ENCODE data around the gene OR10C1. TPM values are rescaled to one million over a fixed set of nuclear protein-coding genes. Genes with fewer than 3 reads are reported as not detected.
A peak's percentile ranks its signal among the peaks of the same experiment; 100 is the strongest.

OR10C1 gene
- not detected in 2 replicates for total RNA-seq

GRCh38 chr6:29439006-29439405 lies at the start of gene OR10C1:
TSS of gene OR10C1 (plus strand) at chr6:29439306. CDS start at chr6:29440016, 710 bp downstream.
- TF ChIP-seq CTCF (conservative IDR thresholded peaks at IDR 0.05; ENCODE audit: low read depth, low read length), result no peak
- no peak within 1 kb of the TSS for H3K4me3 ChIP-seq (ENCODE audit: low read depth, low read length)
- DNase-seq (ENCODE audit: low read depth), result no peak

GRCh38 chr6:29395331-29395730 lies 43.8 kb upstream of the OR10C1 start, which contains the start of gene OR12D2:
TSS of gene OR12D2 (plus strand) at chr6:29395631. CDS start at chr6:29396700, 1,069 bp downstream.
- TF ChIP-seq CTCF (conservative IDR thresholded peaks at IDR 0.05; ENCODE audit: low read depth, low read length), result no peak
- DNase-seq (ENCODE audit: low read depth), result no peak
- H3K4me3 ChIP-seq (ENCODE audit: low read depth, low read length), result no peak within 1 kb of the TSS

GRCh38 chr6:29399525-29399924 lies 39.6 kb upstream of the OR10C1 start:
- no peak for TF ChIP-seq CTCF (conservative IDR thresholded peaks at IDR 0.05; ENCODE audit: low read depth, low read length)
- no peak for DNase-seq (ENCODE audit: low read depth)
- no peak overlapping the region for H3K4me3 ChIP-seq (ENCODE audit: low read depth, low read length)

- TF ChIP-seq CTCF (conservative IDR thresholded peaks at IDR 0.05; ENCODE audit: low read depth, low read length), result no peak
- DNase-seq (ENCODE audit: low read depth), result no peak
- no peak overlapping the region for H3K4me3 ChIP-seq (ENCODE audit: low read depth, low read length)
These were observed 35.3 kb upstream of the OR10C1 start for GRCh38 chr6:29403801-29404200.

GRCh38 chr6:29414588-29414987 lies 24.5 kb upstream of the OR10C1 start, which contains the start of gene OR12D1:
TSS of gene OR12D1 (plus strand) at chr6:29414928.
- peak; percentile 50 for TF ChIP-seq CTCF (conservative IDR thresholded peaks at IDR 0.05; ENCODE audit: low read depth, low read length)
- H3K4me3 ChIP-seq (ENCODE audit: low read depth, low read length), result no peak within 1 kb of the TSS
- DNase-seq (ENCODE audit: low read depth), result peak; percentile 37

GRCh38 chr6:29419516-29419915 lies 19.6 kb upstream of the OR10C1 start:
- peak; percentile 44 for DNase-seq (ENCODE audit: low read depth)
- no peak for TF ChIP-seq CTCF (conservative IDR thresholded peaks at IDR 0.05; ENCODE audit: low read depth, low read length)
- no peak overlapping the region for H3K4me3 ChIP-seq (ENCODE audit: low read depth, low read length)

- H3K4me3 ChIP-seq (ENCODE audit: low read depth, low read length), result no peak overlapping the region
- DNase-seq (ENCODE audit: low read depth), result no peak
- TF ChIP-seq CTCF (conservative IDR thresholded peaks at IDR 0.05; ENCODE audit: low read depth, low read length), result no peak
These were observed 14.9 kb upstream of the OR10C1 start for GRCh38 chr6:29424168-29424567.
